ENCODE results near the gene TNS1. TPM values are rescaled to one million over a fixed set of nuclear protein-coding genes. Genes with fewer than 3 reads are reported as not detected.
A peak's percentile ranks its signal among the peaks of the same experiment; 100 is the strongest.

TNS1 gene
- total RNA-seq, 1 donor from 2014 or later: 828 TPM

DNA sequence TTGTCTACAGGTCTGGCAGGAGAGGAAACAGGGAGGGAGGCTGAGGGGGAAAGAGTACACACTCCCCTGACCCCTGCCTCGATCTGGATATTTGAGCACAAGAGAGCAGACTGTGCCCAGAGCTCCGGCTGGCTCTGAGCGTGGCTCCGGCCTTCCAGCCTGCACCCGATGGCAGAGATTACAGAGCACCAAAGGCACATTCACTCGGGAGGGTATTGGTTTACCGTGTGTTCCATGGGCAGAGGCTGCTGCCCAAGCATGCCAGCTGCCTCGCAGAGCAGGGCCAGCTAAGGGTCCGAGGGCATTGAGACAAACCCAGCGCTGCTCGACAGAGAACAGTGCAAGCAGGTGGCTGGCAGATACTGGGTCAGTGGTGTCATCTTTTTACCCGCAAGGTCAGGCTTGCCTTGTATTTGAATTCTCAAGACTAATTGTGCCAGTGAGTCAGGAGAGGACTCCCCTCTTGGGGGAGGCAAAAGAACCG, 132.2 kb downstream of the TNS1 start:
- Histone ChIP-seq H3K4me1 (peaks cover 73% of the 10 kb centered on the region), H3K9me3 (replicated peaks) (no peaks in the 10 kb centered on the region), H3K4me3 (no peak overlapping the region), H3K36me3 (peaks cover 95% of the 10 kb centered on the region), H3K27me3 (ENCODE audit: low read depth) (no peaks in the 10 kb centered on the region), H3K27ac (replicated peaks) (peak overlapping the region; percentile 39)
- TF ChIP-seq, protein P1, sequence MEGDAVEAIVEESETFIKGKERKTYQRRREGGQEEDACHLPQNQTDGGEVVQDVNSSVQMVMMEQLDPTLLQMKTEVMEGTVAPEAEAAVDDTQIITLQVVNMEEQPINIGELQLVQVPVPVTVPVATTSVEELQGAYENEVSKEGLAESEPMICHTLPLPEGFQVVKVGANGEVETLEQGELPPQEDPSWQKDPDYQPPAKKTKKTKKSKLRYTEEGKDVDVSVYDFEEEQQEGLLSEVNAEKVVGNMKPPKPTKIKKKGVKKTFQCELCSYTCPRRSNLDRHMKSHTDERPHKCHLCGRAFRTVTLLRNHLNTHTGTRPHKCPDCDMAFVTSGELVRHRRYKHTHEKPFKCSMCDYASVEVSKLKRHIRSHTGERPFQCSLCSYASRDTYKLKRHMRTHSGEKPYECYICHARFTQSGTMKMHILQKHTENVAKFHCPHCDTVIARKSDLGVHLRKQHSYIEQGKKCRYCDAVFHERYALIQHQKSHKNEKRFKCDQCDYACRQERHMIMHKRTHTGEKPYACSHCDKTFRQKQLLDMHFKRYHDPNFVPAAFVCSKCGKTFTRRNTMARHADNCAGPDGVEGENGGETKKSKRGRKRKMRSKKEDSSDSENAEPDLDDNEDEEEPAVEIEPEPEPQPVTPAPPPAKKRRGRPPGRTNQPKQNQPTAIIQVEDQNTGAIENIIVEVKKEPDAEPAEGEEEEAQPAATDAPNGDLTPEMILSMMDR (IDR thresholded peaks at IDR 0.05; ENCODE audit: borderline replicate concordance): no peak
- DNase-seq: no peak
- intact Hi-C loops (cut with micrococcal nuclease): no loop called here

- intact Hi-C loops (cut with micrococcal nuclease): no loop called here
- Histone ChIP-seq H3K27ac (replicated peaks) (peak overlapping the region; percentile 39), H3K36me3 (peaks cover 95% of the 10 kb centered on the region), H3K4me3 (no peak overlapping the region), H3K9me3 (replicated peaks) (no peaks in the 10 kb centered on the region), H3K4me1 (peaks cover 79% of the 10 kb centered on the region), H3K27me3 (ENCODE audit: low read depth) (no peaks in the 10 kb centered on the region)
- DNase-seq: no peak
- TF ChIP-seq, protein P1 (IDR thresholded peaks at IDR 0.05; ENCODE audit: borderline replicate concordance): no peak
Measured at GRCh38 chr2:217868911-217869334, 133.9 kb downstream of the TNS1 start.

DNA sequence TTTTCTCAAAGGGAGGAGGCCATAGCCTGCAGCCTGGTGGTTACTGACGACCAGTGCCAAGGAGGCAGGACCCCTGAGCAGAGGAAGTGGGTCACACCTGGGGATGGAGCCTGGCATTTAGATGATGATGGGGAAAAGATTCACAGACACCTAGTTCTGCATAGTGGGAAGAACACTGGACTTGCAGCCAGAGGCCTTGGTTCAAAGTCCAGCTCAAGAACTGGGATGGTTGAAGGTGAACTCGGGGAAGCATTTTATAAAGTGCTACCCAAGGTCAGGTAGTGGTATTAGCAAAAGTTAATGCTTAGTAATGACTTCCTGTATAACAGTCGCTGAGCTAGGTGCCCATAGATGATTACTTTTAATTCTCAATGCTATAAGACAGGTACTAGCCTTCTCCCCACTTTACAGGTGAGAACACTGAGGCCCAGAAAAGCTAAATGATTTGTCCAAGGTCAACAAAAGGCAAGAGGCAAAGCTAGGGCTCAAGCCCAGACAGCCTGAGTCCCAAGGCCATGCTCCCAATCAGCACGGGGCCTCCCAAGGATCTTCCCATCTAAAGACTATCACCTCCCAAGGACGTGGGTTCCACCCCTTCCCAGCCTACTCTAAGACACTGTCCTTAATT, 134.4 kb downstream of the TNS1 start:
- no peaks in the 10 kb centered on the region for H3K9me3 ChIP-seq (replicated peaks)
- peaks cover 84% of the 10 kb centered on the region for H3K4me1 ChIP-seq
- peak overlapping the region; percentile 26 for H3K27ac ChIP-seq (replicated peaks)
- peaks cover 97% of the 10 kb centered on the region for H3K36me3 ChIP-seq
- no peak overlapping the region for H3K4me3 ChIP-seq
- TF ChIP-seq, protein P1 (IDR thresholded peaks at IDR 0.05; ENCODE audit: borderline replicate concordance): no peak
- no peak for DNase-seq
- intact Hi-C loops (cut with micrococcal nuclease): no loop called here
- no peaks in the 10 kb centered on the region for H3K27me3 ChIP-seq (ENCODE audit: low read depth)

GRCh38 chr2:217866457-217866856, 136.3 kb downstream of the TNS1 start:
- H3K27me3 ChIP-seq (ENCODE audit: low read depth): no peaks in the 10 kb centered on the region
- no peaks in the 10 kb centered on the region for H3K9me3 ChIP-seq (replicated peaks)
- H3K4me3 ChIP-seq: no peak overlapping the region
- H3K36me3 ChIP-seq: peaks cover 97% of the 10 kb centered on the region
- no peak for DNase-seq
- peak overlapping the region; percentile 50 for H3K27ac ChIP-seq (replicated peaks)
- intact Hi-C loops (cut with micrococcal nuclease): no loop called here
- H3K4me1 ChIP-seq: peaks cover 93% of the 10 kb centered on the region
- TF ChIP-seq, protein P1 (IDR thresholded peaks at IDR 0.05; ENCODE audit: borderline replicate concordance): no peak

DNA sequence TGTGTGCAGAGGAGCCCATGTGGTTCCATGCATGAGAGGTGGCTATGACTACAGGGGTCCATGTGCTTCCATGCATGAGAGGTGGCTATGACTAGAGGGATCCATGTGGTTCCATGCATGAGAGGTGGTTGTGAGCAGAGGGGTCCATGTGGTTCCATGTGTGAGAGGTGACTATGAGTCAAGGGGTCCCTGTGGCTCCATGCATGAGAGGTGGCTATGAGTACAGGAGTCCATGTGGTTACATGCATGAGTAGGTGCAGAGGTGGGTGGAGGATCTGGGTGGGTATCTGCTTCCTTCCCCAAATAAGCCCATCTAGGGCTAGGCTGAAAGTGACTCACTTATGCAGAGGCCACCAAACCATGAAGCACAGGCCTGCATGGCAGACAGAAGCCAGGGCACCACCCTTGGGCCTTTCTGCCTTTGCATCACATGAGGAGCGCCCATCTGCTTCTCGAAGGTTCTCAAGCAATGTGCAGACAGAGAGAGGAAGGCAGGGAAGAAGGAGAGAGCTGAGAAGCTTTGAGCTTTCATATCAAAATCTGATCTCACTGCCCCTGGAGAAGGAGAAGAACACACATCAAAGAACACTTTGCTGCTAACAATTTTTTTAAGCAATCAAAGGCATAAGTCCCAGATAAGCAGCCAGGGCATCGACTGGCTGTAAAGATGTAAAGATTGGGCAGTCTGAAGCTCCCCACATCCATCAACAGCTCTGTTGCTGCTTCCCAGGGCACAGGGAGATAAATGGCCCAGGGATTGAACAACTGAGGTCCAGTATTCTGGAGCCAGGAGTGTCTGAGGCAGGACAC, 137.6 kb downstream of the TNS1 start:
- peaks cover 93% of the 10 kb centered on the region for H3K4me1 ChIP-seq
- H3K4me3 ChIP-seq: no peak overlapping the region
- TF ChIP-seq, protein P1 (IDR thresholded peaks at IDR 0.05; ENCODE audit: borderline replicate concordance): no peak
- no peaks in the 10 kb centered on the region for H3K9me3 ChIP-seq (replicated peaks)
- DNase-seq: no peak
- H3K36me3 ChIP-seq: peaks cover 97% of the 10 kb centered on the region
- intact Hi-C loops (cut with micrococcal nuclease): no loop called here
- peak overlapping the region; percentile 14 for H3K27ac ChIP-seq (replicated peaks)
- no peaks in the 10 kb centered on the region for H3K27me3 ChIP-seq (ENCODE audit: low read depth)
